HCT116 (cell line): ENCODE results near the gene SCG5. TPM values are rescaled to one million over a fixed set of nuclear protein-coding genes. Genes with fewer than 3 reads are reported as not detected.

Experiments used
- ATAC-seq: fragments of 200-7000 bp; cut with Tn5 transposase; 2 replicates; pipeline ENCODE4 v1.9.1; 2020; ENCODE audit warnings: mild to moderate bottlenecking, moderate library complexity
- BruUV-seq: library from RNA; stranded (reverse); fragments of 400-500 nt; replicated peaks from 2 replicates; lab custom pipeline; 2021; lab: Mats Ljungman, UMichigan
- CTCF ChIA-PET: fragments of 300-600 bp; sonication (Branson Sonifier 250); formaldehyde crosslinking; loops from one replicate; lab custom pipeline; 2021; ENCODE audit warnings: antibody characterized with exemption; lab: Charles Lee
- POLR2A ChIA-PET: fragments of 300-600, 350-600 bp; sonication (Branson Sonifier 250); formaldehyde crosslinking; loops from one replicate; lab custom pipeline; 2021; ENCODE audit warnings: antibody characterized with exemption; lab: Charles Lee
- RAD21 ChIA-PET, 2 experiments: fragments of 300-600 bp; sonication (Branson Sonifier 250); formaldehyde crosslinking; loops; one replicate each; lab custom pipeline; 2023; ENCODE audit warnings: low total read pairs in 2 of 2; ENCODE audit not compliant: uncharacterized antibody in 2 of 2, unreplicated experiment in 2 of 2, low non-redundant PET in 1 of 2; lab: Charles Lee
- DNase-seq: peaks from one replicate; pipeline ENCODE4 v3.0.0-alpha.2; 2010; ENCODE audit warnings: low read depth, low spot score
- H2AFZ ChIP-seq: fragments of 200-600 bp; shearing (Covaris generic), sonication (generic); 2 replicates; pipeline ENCODE4 v1.6.1; 2017; ENCODE audit warnings: low read depth, mixed run types, mixed read lengths, antibody characterized with exemption, low read length; ENCODE audit not compliant: poor library complexity, severe bottlenecking
- H3K27ac ChIP-seq: 2 replicates; pipeline ENCODE4 v1.5.1; 2012; ENCODE audit warnings: low read depth, low read length
- H3K27me3 ChIP-seq: fragments of 200-600 bp; sonication (generic); 2 replicates; pipeline ENCODE4 v1.6.1; 2016; ENCODE audit warnings: mixed run types, low read length, mixed read lengths; ENCODE audit not compliant: insufficient read depth
- H3K36me3 ChIP-seq, 2 experiments: fragments of 200-500 bp in 1 of 2; fragments of 200-600 bp in 1 of 2; sonication (Bioruptor generic) in 1 of 2; sonication (generic) in 1 of 2; 2 replicates each; pipeline versions ENCODE4 v1.5.1 to v1.6.1; 2014 to 2016; ENCODE audit warnings: low read length in 2 of 2, inconsistent platforms in 1 of 2, mixed read lengths in 1 of 2, mixed run types in 1 of 2; ENCODE audit not compliant: insufficient read depth in 2 of 2, control insufficient read depth in 1 of 2
- H3K4me1 ChIP-seq, 2 experiments: fragments of 200-600 bp in 1 of 2; sonication (generic) in 1 of 2; 2 replicates each; pipeline versions ENCODE4 v1.5.1 to v1.6.1; 2012 to 2017; ENCODE audit warnings: low read length in 2 of 2, inconsistent platforms in 1 of 2, mild to moderate bottlenecking in 1 of 2, mixed read lengths in 1 of 2, mixed run types in 1 of 2, moderate library complexity in 1 of 2; ENCODE audit not compliant: insufficient read depth in 2 of 2, control insufficient read depth in 1 of 2
- H3K4me2 ChIP-seq: fragments of 200-600 bp; sonication (generic); 2 replicates; pipeline ENCODE4 v1.6.1; 2017; ENCODE audit warnings: mixed run types, low read length, mixed read lengths
- H3K4me3 ChIP-seq, 2 experiments: fragments of 200-600 bp in 1 of 2; sonication (generic) in 1 of 2; replicated peaks in 1 of 2; 2 replicates each; pipeline ENCODE4 v1.5.1; 2011 to 2016; ENCODE audit warnings: low read length in 2 of 2, control low read depth in 1 of 2, low read depth in 1 of 2, mild to moderate bottlenecking in 1 of 2, mixed read lengths in 1 of 2, mixed run types in 1 of 2
- H3K79me2 ChIP-seq: fragments of 200-600 bp; sonication (generic); 2 replicates; pipeline ENCODE4 v1.6.1; 2017; ENCODE audit warnings: mild to moderate bottlenecking, mixed run types, low read length, moderate library complexity, mixed read lengths; ENCODE audit not compliant: insufficient read depth
- H3K9ac ChIP-seq: fragments of 200-600 bp; sonication (generic); 2 replicates; pipeline ENCODE4 v1.6.1; 2016; ENCODE audit warnings: low read length, mixed read lengths
- H3K9me2 ChIP-seq: fragments of 200-600 bp; sonication (generic), shearing (Covaris generic); 2 replicates; pipeline ENCODE4 v1.6.1; 2017; ENCODE audit warnings: mixed run types, mild to moderate bottlenecking, moderate library complexity; ENCODE audit not compliant: insufficient read depth
- H3K9me3 ChIP-seq, 2 experiments: fragments of 200-500 bp in 1 of 2; fragments of 200-600 bp in 1 of 2; sonication (Bioruptor generic) in 1 of 2; sonication (generic) in 1 of 2; 2 replicates each; pipeline ENCODE4 v1.6.1; 2014 to 2017; ENCODE audit warnings: low read length in 2 of 2, mixed read lengths in 2 of 2, inconsistent platforms in 1 of 2, low read depth in 1 of 2, mild to moderate bottlenecking in 1 of 2, mixed run types in 1 of 2, moderate library complexity in 1 of 2; ENCODE audit not compliant: control insufficient read depth in 1 of 2, insufficient read depth in 1 of 2
- H4K20me1 ChIP-seq: fragments of 200-600 bp; sonication (generic), shearing (Covaris generic); 2 replicates; pipeline ENCODE4 v1.6.1; 2017; ENCODE audit warnings: mixed run types, mild to moderate bottlenecking, moderate library complexity; ENCODE audit not compliant: insufficient read depth
- ATF3 ChIP-seq: IDR thresholded peaks from 2 replicates; pipeline ENCODE4 v1.6.1; 2012
- CBX3 ChIP-seq: IDR thresholded peaks from 2 replicates; pipeline ENCODE4 v1.6.1; 2012; ENCODE audit warnings: low read depth
- CEBPB ChIP-seq: IDR thresholded peaks from 2 replicates; pipeline ENCODE4 v1.6.1; 2012; ENCODE audit warnings: low read depth
- ELF1 ChIP-seq: IDR thresholded peaks from 2 replicates; pipeline ENCODE4 v1.6.1; 2012; ENCODE audit warnings: low read depth, borderline replicate concordance
- FOSL1 ChIP-seq: IDR thresholded peaks from 2 replicates; pipeline ENCODE4 v1.6.1; 2012; ENCODE audit warnings: low read depth
- MAX ChIP-seq: IDR thresholded peaks from 2 replicates; pipeline ENCODE4 v1.6.1; 2012
- RAD21 ChIP-seq: IDR thresholded peaks from 2 replicates; pipeline ENCODE4 v1.6.1; 2012; ENCODE audit warnings: low read depth, mild to moderate bottlenecking
- REST ChIP-seq: IDR thresholded peaks from 2 replicates; pipeline ENCODE4 v1.6.1; 2012; ENCODE audit warnings: low read depth
- SIN3A ChIP-seq: IDR thresholded peaks from 2 replicates; pipeline ENCODE4 v1.6.1; 2012; ENCODE audit warnings: low read depth
- SP1 ChIP-seq: IDR thresholded peaks from 2 replicates; pipeline ENCODE4 v1.6.1; 2012; ENCODE audit warnings: low read depth
- SRF ChIP-seq: IDR thresholded peaks from 2 replicates; pipeline ENCODE4 v1.6.1; 2012; ENCODE audit warnings: low read depth
- TCF7L2 ChIP-seq: IDR thresholded peaks from 2 replicates; pipeline ENCODE4 v1.7.0; 2011; ENCODE audit warnings: borderline replicate concordance, inconsistent platforms; ENCODE audit not compliant: insufficient read depth, insufficient read length; ENCODE audit errors: extremely low read depth
- YY1 ChIP-seq: IDR thresholded peaks from 2 replicates; pipeline ENCODE4 v1.6.1; 2011; ENCODE audit warnings: low read length, low read depth, moderate library complexity, mild to moderate bottlenecking; ENCODE audit not compliant: insufficient replicate concordance; ENCODE audit errors: extremely low read depth
- ZFX ChIP-seq: fragments of 450-650 bp; IDR thresholded peaks from 2 replicates; pipeline ENCODE4 v1.6.1; 2017
- ZNF274 ChIP-seq: fragments of 200-500 bp; sonication (Bioruptor generic); IDR thresholded peaks from 2 replicates; pipeline ENCODE4 v1.6.1; 2014; ENCODE audit warnings: mild to moderate bottlenecking, low read depth, low read length, inconsistent platforms
- intact Hi-C: fragments of 100-400 bp; cut with micrococcal nuclease; formaldehyde crosslinking; loops from 2 replicates; pipeline ENCODE4 v1.10.0; 2022
- total RNA-seq: library from RNA; stranded (reverse); gene quantifications from one replicate; pipeline ENCODE4 v1.2.1, GENCODE V29; 2021; ENCODE audit not compliant: unreplicated experiment

Gene SCG5
- total RNA-seq, 1 experiment from 2014 or later = 1.7 TPM

GRCh38 chr15:32709295-32710033, 68.0 kb downstream of the SCG5 start:
- no peak for ATAC-seq
- no peaks in the 10 kb centered on the region for H3K9me2 ChIP-seq
- BruUV-seq = no TSS peak

More at GRCh38 chr15:32709295-32710033, 68.0 kb downstream of the SCG5 start:
- TF ChIP-seq ATF3 (no peak), FOSL1 (no peak), ZFX (no peak), ZNF274 (no peak), CBX3 (no peak), ELF1 (no peak), SP1 (no peak), MAX (no peak), TCF7L2 (no peak), REST (no peak), YY1 (no peak), RAD21 (no peak), SIN3A (no peak), SRF (no peak), CEBPB (no peak)
- ChIA-PET POLR2A (no interaction called here), CTCF (no interaction called here), RAD21 (no interaction called here)
- no peak for DNase-seq
- Histone ChIP-seq H4K20me1 (no peaks in the 10 kb centered on the region), H3K4me1 (peaks cover 0 to 8% of the 10 kb centered on the region in 2 experiments; a peak in 3 of 4 replicates), H3K4me3 (no peak overlapping the region), H3K9me3 (no peaks in the 10 kb centered on the region), H3K27me3 (no peaks in the 10 kb centered on the region), H2AFZ (no peak overlapping the region), H3K4me2 (no peak overlapping the region), H3K27ac (no peak overlapping the region), H3K36me3 (no peaks in the 10 kb centered on the region), H3K79me2 (no peaks in the 10 kb centered on the region), H3K9ac (no peak overlapping the region)
- intact Hi-C loops = no loop called here
